Liver (tissue), 9 donors: ENCODE results near the gene SLN. TPM values are rescaled to one million over a fixed set of nuclear protein-coding genes. Genes with fewer than 3 reads are reported as not detected.

Source experiments
- DNase-seq: peaks from one replicate; pipeline ENCODE4 v3.0.0-alpha.2; 2017; ENCODE audit warnings: low spot score
- H3K27ac ChIP-seq, 2 donors: one replicate each; pipeline ENCODE4 v1.7.0; 2013; ENCODE audit warnings: inconsistent platforms in 2 of 2, low read length in 2 of 2, control low read depth in 1 of 2, low read depth in 1 of 2, mild to moderate bottlenecking in 1 of 2
- H3K27me3 ChIP-seq, 4 donors: one replicate each; pipeline versions ENCODE4 v1.6.1 to v1.7.0; 2013; ENCODE audit warnings: low read length in 3 of 4, inconsistent platforms in 1 of 4, mild to moderate bottlenecking in 1 of 4, moderate library complexity in 1 of 4; ENCODE audit not compliant: control insufficient read depth in 4 of 4, insufficient read depth in 4 of 4
- H3K36me3 ChIP-seq, 4 donors: one replicate each; pipeline versions ENCODE4 v1.6.1 to v1.7.0; 2013; ENCODE audit warnings: low read length in 3 of 4, mild to moderate bottlenecking in 3 of 4, low read depth in 1 of 4, moderate library complexity in 1 of 4; ENCODE audit not compliant: control insufficient read depth in 4 of 4, insufficient read depth in 3 of 4
- H3K4me1 ChIP-seq, 4 donors: one replicate each; pipeline versions ENCODE4 v1.6.1 to v1.7.0; 2013; ENCODE audit warnings: low read length in 3 of 4, mild to moderate bottlenecking in 3 of 4, moderate library complexity in 1 of 4; ENCODE audit not compliant: control insufficient read depth in 4 of 4, insufficient read depth in 4 of 4
- H3K4me3 ChIP-seq, 3 donors: one replicate each; pipeline versions ENCODE4 v1.6.1 to v1.7.0; 2013; ENCODE audit warnings: low read length in 3 of 3, control low read depth in 1 of 3, low read depth in 1 of 3, mild to moderate bottlenecking in 1 of 3
- H3K9ac ChIP-seq, 2 donors: one replicate each; pipeline ENCODE4 v1.7.0; 2013; ENCODE audit warnings: low read length in 2 of 2, mild to moderate bottlenecking in 2 of 2, moderate library complexity in 2 of 2, control low read depth in 1 of 2, low read depth in 1 of 2
- H3K9me3 ChIP-seq, 4 donors: one replicate each; pipeline versions ENCODE4 v1.6.1 to v1.7.0; 2013; ENCODE audit warnings: low read length in 3 of 4; ENCODE audit not compliant: control insufficient read depth in 4 of 4
- ATF3 ChIP-seq: IDR thresholded peaks from 2 replicates; pipeline ENCODE4 v1.6.1; 2016; ENCODE audit warnings: antibody characterized with exemption
- CTCF ChIP-seq: fragments of 150-350 bp; IDR thresholded peaks from 2 replicates; pipeline ENCODE4 v1.5.1; 2017; ENCODE audit warnings: improper control_type of control experiment, low read depth, low read length; ENCODE audit not compliant: missing input control
- EGR1 ChIP-seq, 2 donors: IDR thresholded peaks; 2 replicates each; pipeline ENCODE4 v1.6.1; 2016 to 2018; ENCODE audit warnings: antibody characterized with exemption in 2 of 2, low read depth in 2 of 2
- FOXA1 ChIP-seq: IDR thresholded peaks from 2 replicates; pipeline ENCODE4 v1.6.1; 2016; ENCODE audit warnings: antibody characterized with exemption
- FOXA2 ChIP-seq: IDR thresholded peaks from 2 replicates; pipeline ENCODE4 v1.6.1; 2016; ENCODE audit warnings: antibody characterized with exemption
- GABPA ChIP-seq, 2 donors: IDR thresholded peaks in 1 of 2; conservative IDR thresholded peaks in 1 of 2; 2 replicates each; pipeline ENCODE4 v1.6.1; 2016; ENCODE audit warnings: antibody characterized with exemption in 2 of 2, mild to moderate bottlenecking in 1 of 2, moderate library complexity in 1 of 2
- HNF4A ChIP-seq, 2 donors: conservative IDR thresholded peaks; 2 replicates each; pipeline ENCODE4 v1.6.1; 2016; ENCODE audit warnings: antibody characterized with exemption in 2 of 2, mild to moderate bottlenecking in 2 of 2
- JUND ChIP-seq, 2 donors: IDR thresholded peaks; 2 replicates each; pipeline ENCODE4 v1.6.1; 2016; ENCODE audit warnings: antibody characterized with exemption in 2 of 2
- NR2F2 ChIP-seq: IDR thresholded peaks from 2 replicates; pipeline ENCODE4 v1.6.1; 2016; ENCODE audit warnings: antibody characterized with exemption
- RAD21 ChIP-seq, 2 donors: IDR thresholded peaks; 2 replicates each; pipeline ENCODE4 v1.6.1; 2016; ENCODE audit warnings: antibody characterized with exemption in 2 of 2, mild to moderate bottlenecking in 2 of 2
- REST ChIP-seq: IDR thresholded peaks from 2 replicates; pipeline ENCODE4 v1.6.1; 2016; ENCODE audit warnings: antibody characterized with exemption, mild to moderate bottlenecking
- RXRA ChIP-seq, 2 donors: IDR thresholded peaks; 2 replicates each; pipeline ENCODE4 v1.6.1; 2017 to 2018; ENCODE audit warnings: antibody characterized with exemption in 2 of 2, mild to moderate bottlenecking in 1 of 2
- SP1 ChIP-seq: IDR thresholded peaks from 2 replicates; pipeline ENCODE4 v1.6.1; 2018; ENCODE audit warnings: antibody characterized with exemption, mild to moderate bottlenecking
- TAF1 ChIP-seq: conservative IDR thresholded peaks from 2 replicates; pipeline ENCODE4 v1.6.1; 2016; ENCODE audit warnings: antibody characterized with exemption, mild to moderate bottlenecking
- YY1 ChIP-seq: IDR thresholded peaks from 2 replicates; pipeline ENCODE4 v1.6.1; 2016; ENCODE audit warnings: antibody characterized with exemption, mild to moderate bottlenecking
- ZBTB33 ChIP-seq: IDR thresholded peaks from 2 replicates; pipeline ENCODE4 v1.6.1; 2016; ENCODE audit warnings: antibody characterized with exemption
- WGBS: extraction: QIAGEN DNeasy Blood & Tissue Kit; methylation state at CpG from one replicate; pipeline ENCODE4 v1.1.7; 2013; 5-methylcytosine and 5-hydroxymethylcytosine counted together
- polyA plus RNA-seq, 2 donors: library from polyadenylated mRNA; stranded (reverse) in 1 of 2; unstranded in 1 of 2; fragments of 200-250 nt in 1 of 2; fragments of >200 nt in 1 of 2; fragmentation: Nextera tagmentation in 1 of 2; extraction: Ambion mirVana in 1 of 2; gene quantifications; one replicate each; pipeline versions ENCODE4 v1.2.1 to v1.2.3, GENCODE V29; 2013 to 2015
- total RNA-seq, 2 donors: library from RNA; depleted of rRNA; stranded (reverse); fragments of >200 nt; gene quantifications; one replicate each; pipeline ENCODE4 v1.2.3, GENCODE V29; 2014
- donor health status: healthy.
- donor health status: healthy.
- donor health status: healthy.
- donor health status: healthy.
- donor health status: healthy.

SLN gene
- total and polyA plus RNA-seq, 4 donors: not detected

GRCh38 chr11:107757661-107758060, 45.8 kb upstream of the SLN start:
- no peaks in the 10 kb centered on the region for H3K27me3 ChIP-seq
- TF ChIP-seq FOXA2: no peak
- no peak for TF ChIP-seq RAD21 (IDR thresholded peaks at IDR 0.05)
- no peak for TF ChIP-seq CTCF
- no peak for TF ChIP-seq ATF3
- no peak for TF ChIP-seq FOXA1

GRCh38 chr11:107756553-107756952, 44.7 kb upstream of the SLN start:
- Histone ChIP-seq H3K27me3 (no peaks in the 10 kb centered on the region), H3K9me3 (no peaks in the 10 kb centered on the region), H3K4me1 (no peaks in the 10 kb centered on the region), H3K4me3 (no peak overlapping the region), H3K9ac (no peak overlapping the region), H3K36me3 (no peaks in the 10 kb centered on the region), H3K27ac (no peak overlapping the region)
- no peak for TF ChIP-seq FOXA2
- TF ChIP-seq ATF3: no peak
- no peak for TF ChIP-seq GABPA (IDR thresholded peaks at IDR 0.05 in 1 of 2, conservative IDR thresholded peaks at IDR 0.05 in 1 of 2)
- TF ChIP-seq YY1: no peak
- no peak for TF ChIP-seq NR2F2
- no peak for TF ChIP-seq FOXA1
- TF ChIP-seq REST: no peak
- TF ChIP-seq HNF4A (conservative IDR thresholded peaks at IDR 0.05): no peak
- no peak for TF ChIP-seq ZBTB33
- TF ChIP-seq JUND (IDR thresholded peaks at IDR 0.05): no peak
- no peak for TF ChIP-seq RXRA (IDR thresholded peaks at IDR 0.05)
- TF ChIP-seq SP1: no peak
- TF ChIP-seq TAF1: no peak
- TF ChIP-seq EGR1 (IDR thresholded peaks at IDR 0.05; ENCODE audit: low read depth in 2 of 2): no peak
- WGBS: 69% methylated on average over 1 of the region's 1 CpG
- DNase-seq: no peak

More at GRCh38 chr11:107757661-107758060, 45.8 kb upstream of the SLN start:
- Histone ChIP-seq H3K4me1 (no peaks in the 10 kb centered on the region), H3K9ac (no peak overlapping the region), H3K4me3 (no peak overlapping the region), H3K36me3 (no peaks in the 10 kb centered on the region), H3K27ac (no peak overlapping the region), H3K9me3 (no peaks in the 10 kb centered on the region)
- no peak for DNase-seq
- 87% methylated on average over 1 of the region's 1 CpG for WGBS
